Activated naive CD8-positive, alpha-beta T cell treated with anti-CD3 and anti-CD28 coated beads, Interleukin-2, amount 10 ng/mL, durations not matched to agents 7 days and 5 days (primary cell): ENCODE results near the gene MTM1. TPM values are rescaled to one million over a fixed set of nuclear protein-coding genes. Genes with fewer than 3 reads are reported as not detected.

Source experiments
- ATAC-seq: fragments of 150-1000 bp; cut with Tn5 transposase; one replicate; pipeline ENCODE4 v1.10.0; 2021; ENCODE audit warnings: low read depth, moderate library complexity
- POLR2A ChIA-PET: fragments of 350-600 bp; sonication (Branson Sonifier 250); formaldehyde crosslinking; loops from one replicate; lab custom pipeline; 2021; ENCODE audit warnings: antibody characterized with exemption; lab: Charles Lee
- DNase-seq: peaks from one replicate; pipeline ENCODE4 v3.0.0; 2021
- H3K27ac Mint-ChIP-seq: one replicate; pipeline ENCODE4 v1.8.0; 2022; ENCODE audit warnings: mild to moderate bottlenecking, mixed read lengths
- H3K27me3 Mint-ChIP-seq: one replicate; pipeline ENCODE4 v1.8.0; 2022; ENCODE audit warnings: mild to moderate bottlenecking, moderate library complexity, mixed read lengths
- H3K36me3 Mint-ChIP-seq: one replicate; pipeline ENCODE4 v1.8.0; 2021; ENCODE audit warnings: mild to moderate bottlenecking, mixed read lengths
- H3K4me1 Mint-ChIP-seq: one replicate; pipeline ENCODE4 v1.8.0; 2021; ENCODE audit warnings: mixed read lengths
- H3K4me3 Mint-ChIP-seq: one replicate; pipeline ENCODE4 v1.8.0; 2022; ENCODE audit warnings: mild to moderate bottlenecking, moderate library complexity, mixed read lengths
- H3K9me3 Mint-ChIP-seq: one replicate; pipeline ENCODE4 v1.8.0; 2021; ENCODE audit warnings: mixed read lengths
- total RNA-seq, 2 experiments: library from RNA; stranded (reverse); gene quantifications; one replicate each; pipeline ENCODE4 v1.2.3, GENCODE V29; 2021

Gene MTM1
- total RNA-seq, 2 experiments from 2014 or later = 30.5 to 34.5 TPM

DNA sequence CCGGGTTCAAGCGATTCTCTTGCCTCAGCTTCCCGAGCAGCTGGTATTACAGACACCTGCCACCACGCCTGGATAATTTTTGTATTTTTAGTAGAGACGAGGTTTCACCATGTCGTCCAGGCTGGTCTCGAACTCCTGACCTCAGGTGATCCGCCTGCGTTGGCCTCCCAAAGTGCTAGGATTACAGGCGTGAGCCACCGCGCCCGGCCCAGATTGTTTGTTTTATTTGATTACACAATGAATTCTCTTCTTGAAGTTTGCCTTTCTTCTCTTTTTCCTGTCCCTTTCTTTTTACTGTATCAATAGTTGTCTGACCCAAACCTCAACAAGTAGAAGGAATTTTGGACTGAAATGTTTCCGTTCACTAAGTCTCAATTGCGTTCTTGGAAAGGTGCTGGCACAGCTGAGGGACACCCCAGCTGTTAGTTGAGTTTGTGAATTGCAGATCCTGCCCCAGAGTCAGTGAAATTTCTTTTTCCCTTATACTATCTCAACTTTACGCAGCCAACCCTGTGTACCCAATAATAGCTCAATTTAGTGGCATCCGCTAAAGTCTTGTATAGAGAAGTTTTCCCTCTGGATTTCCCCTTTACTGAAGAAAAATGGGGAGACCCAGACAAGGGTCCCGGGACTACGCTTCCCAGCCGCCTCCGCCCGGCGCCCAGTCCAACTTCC is 639 bp upstream of the MTM1 start:
- POLR2A ChIA-PET = interaction anchor here (1.6 to 5.7 kb wide), 2 partner anchors 8 to 20 kb away, joined by 4 to 47 read pairs; no protein-coding TSS in a partner anchor
- Mint-ChIP-seq H3K9me3 (no peaks in the 10 kb centered on the region), H3K4me3 (peak overlapping the region; percentile 58), H3K4me1 (peaks cover 22% of the 10 kb centered on the region), H3K36me3 (peaks cover 5% of the 10 kb centered on the region), H3K27ac (no peak overlapping the region), H3K27me3 (no peaks in the 10 kb centered on the region)
- DNase-seq (no peak), ATAC-seq (no peak)

DNA sequence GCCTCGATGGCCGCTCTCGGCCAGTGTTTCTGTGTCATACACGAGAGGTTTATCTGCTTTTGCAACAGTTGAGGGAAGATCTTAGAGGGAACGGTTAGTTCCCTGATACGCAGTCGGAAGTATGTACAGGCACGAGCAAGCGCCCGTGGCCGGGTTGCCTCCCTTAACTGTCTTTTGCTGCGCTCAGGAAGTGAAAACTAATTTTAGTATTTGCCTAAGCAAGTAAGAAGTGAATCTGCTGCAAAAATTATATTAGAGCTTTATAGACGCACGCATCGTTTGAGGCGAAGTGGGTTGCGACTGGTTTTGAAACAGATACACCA is 695 bp downstream of the MTM1 start:
- H3K27ac Mint-ChIP-seq = peak overlapping the region; percentile 88
- ATAC-seq (peak; percentile 32), DNase-seq (no peak)
- H3K9me3 Mint-ChIP-seq = no peaks in the 10 kb centered on the region
- POLR2A ChIA-PET = interaction anchor here (1.2 to 5.7 kb wide), 3 partner anchors 10 to 107 kb away, joined by 3 to 47 read pairs (median 4); no protein-coding TSS in a partner anchor
- peak overlapping the region; percentile 86 for H3K4me3 Mint-ChIP-seq
- H3K36me3 Mint-ChIP-seq = peaks cover 5% of the 10 kb centered on the region
- H3K27me3 Mint-ChIP-seq = no peaks in the 10 kb centered on the region
- H3K4me1 Mint-ChIP-seq = peaks cover 34% of the 10 kb centered on the region

DNA sequence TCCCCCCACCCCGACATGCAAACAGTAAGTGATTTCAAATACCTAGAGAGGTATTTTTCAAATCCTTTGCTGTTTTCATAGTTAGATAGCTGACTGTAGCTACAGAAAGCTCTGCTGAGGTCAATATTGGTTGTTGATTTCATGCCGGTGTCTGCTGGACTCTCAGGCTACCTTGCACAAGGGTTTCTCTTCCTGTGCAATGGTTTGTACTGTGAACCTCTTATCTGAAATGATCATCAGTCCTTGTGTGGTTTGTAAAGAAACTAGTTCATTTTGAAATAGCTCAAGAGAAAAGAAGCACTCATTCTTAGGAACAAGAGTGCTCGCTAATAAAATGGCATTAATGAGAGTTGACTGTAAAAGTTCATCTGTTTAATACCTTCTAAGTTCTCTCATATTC is 2.1 kb downstream of the MTM1 start:
- Mint-ChIP-seq H3K27me3 (no peaks in the 10 kb centered on the region), H3K27ac (peak overlapping the region; percentile 88), H3K36me3 (peaks cover 5% of the 10 kb centered on the region), H3K4me1 (peaks cover 46% of the 10 kb centered on the region), H3K9me3 (no peaks in the 10 kb centered on the region), H3K4me3 (peak overlapping the region; percentile 86)
- POLR2A ChIA-PET = interaction anchor here (0.8 to 5.7 kb wide), 4 partner anchors 12 to 205 kb away, joined by 3 to 47 read pairs (median 4); no protein-coding TSS in a partner anchor
- DNase-seq (no peak), ATAC-seq (no peak)

DNA sequence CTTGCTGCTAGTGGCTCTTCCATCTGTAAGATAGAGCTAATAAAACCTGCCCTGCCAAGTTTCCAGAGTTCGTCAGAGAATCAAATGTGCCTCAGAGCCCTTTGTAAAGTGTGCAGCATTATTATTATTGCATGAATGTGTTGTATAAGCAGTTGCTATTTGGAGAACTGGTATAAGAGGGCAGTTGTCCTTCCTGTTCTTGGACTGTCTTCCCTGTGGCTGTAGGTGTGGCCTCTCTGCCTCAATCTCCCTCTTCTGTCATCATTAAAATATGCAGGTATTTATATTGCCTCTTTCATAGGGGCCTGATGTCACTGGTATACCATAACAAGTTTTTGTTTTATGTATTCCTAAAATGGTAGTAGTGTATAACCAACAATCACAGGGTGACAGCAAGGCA is 3.8 kb downstream of the MTM1 start:
- H3K36me3 Mint-ChIP-seq = peaks cover 5% of the 10 kb centered on the region
- no peaks in the 10 kb centered on the region for H3K9me3 Mint-ChIP-seq
- no peak for DNase-seq
- peaks cover 60% of the 10 kb centered on the region for H3K4me1 Mint-ChIP-seq
- peak overlapping the region; percentile 86 for H3K27ac Mint-ChIP-seq
- H3K27me3 Mint-ChIP-seq = no peaks in the 10 kb centered on the region
- peak overlapping the region; percentile 81 for H3K4me3 Mint-ChIP-seq
- ATAC-seq = no peak
- POLR2A ChIA-PET = interaction anchor here (1.7 to 5.7 kb wide), 3 partner anchors 24 to 632 kb away, joined by 4 to 47 read pairs (median 4); no protein-coding TSS in a partner anchor

DNA sequence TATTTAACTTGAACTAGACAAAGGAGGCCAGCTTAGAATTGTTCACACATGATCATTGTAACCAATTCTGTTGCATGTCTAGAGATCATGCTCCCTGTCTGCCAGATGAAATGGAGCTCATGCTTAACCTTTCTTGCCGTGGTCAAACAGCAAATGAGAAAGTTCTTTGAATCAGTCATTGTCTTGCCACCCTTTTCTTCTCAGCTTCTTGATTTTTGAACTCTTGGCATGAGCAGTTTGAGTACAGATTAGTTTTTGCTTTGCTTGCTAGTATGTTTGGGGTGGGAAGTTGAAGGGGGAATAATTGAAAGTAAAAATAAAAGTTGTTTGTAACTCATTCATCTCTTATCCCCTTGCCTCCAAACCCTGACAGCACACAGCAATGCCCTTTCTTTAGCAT is 4.7 kb downstream of the MTM1 start:
- ATAC-seq = no peak
- Mint-ChIP-seq H3K4me1 (peaks cover 64% of the 10 kb centered on the region), H3K9me3 (no peaks in the 10 kb centered on the region), H3K27me3 (no peaks in the 10 kb centered on the region), H3K27ac (peak overlapping the region; percentile 86), H3K4me3 (peak overlapping the region; percentile 81), H3K36me3 (peaks cover 8% of the 10 kb centered on the region)
- POLR2A ChIA-PET = interaction anchor here (1.2 to 1.7 kb wide), 3 partner anchors 26 to 633 kb away, joined by 4 read pairs; no protein-coding TSS in a partner anchor
- no peak for DNase-seq

DNA sequence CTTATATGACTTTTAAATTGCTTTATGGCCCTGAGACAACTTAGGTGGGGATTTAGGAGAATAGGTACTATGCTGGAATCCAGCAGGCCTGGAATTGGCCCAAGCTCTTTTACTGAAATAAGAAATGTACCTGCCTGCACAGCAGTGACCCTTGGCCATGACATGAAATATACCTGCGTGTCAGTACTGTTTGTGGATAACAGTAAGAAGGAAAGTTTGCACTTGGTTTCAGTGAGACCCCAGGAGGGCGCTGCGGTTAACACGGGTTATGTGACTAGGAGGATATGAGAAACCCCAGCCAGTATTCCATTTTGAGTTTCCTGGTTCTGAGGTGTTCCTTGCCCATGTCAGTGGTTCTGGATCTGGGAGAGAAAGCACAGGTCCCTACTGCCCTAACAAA is 5.3 kb downstream of the MTM1 start:
- DNase-seq = peak; percentile 53
- ATAC-seq = peak; percentile 20
- Mint-ChIP-seq H3K4me3 (peak overlapping the region; percentile 81), H3K36me3 (peaks cover 13% of the 10 kb centered on the region), H3K27ac (peak overlapping the region; percentile 86), H3K9me3 (no peaks in the 10 kb centered on the region), H3K27me3 (no peaks in the 10 kb centered on the region), H3K4me1 (peaks cover 67% of the 10 kb centered on the region)
- POLR2A ChIA-PET = interaction anchor here (1.2 to 1.7 kb wide), 3 partner anchors 26 to 634 kb away, joined by 4 read pairs; no protein-coding TSS in a partner anchor

DNA sequence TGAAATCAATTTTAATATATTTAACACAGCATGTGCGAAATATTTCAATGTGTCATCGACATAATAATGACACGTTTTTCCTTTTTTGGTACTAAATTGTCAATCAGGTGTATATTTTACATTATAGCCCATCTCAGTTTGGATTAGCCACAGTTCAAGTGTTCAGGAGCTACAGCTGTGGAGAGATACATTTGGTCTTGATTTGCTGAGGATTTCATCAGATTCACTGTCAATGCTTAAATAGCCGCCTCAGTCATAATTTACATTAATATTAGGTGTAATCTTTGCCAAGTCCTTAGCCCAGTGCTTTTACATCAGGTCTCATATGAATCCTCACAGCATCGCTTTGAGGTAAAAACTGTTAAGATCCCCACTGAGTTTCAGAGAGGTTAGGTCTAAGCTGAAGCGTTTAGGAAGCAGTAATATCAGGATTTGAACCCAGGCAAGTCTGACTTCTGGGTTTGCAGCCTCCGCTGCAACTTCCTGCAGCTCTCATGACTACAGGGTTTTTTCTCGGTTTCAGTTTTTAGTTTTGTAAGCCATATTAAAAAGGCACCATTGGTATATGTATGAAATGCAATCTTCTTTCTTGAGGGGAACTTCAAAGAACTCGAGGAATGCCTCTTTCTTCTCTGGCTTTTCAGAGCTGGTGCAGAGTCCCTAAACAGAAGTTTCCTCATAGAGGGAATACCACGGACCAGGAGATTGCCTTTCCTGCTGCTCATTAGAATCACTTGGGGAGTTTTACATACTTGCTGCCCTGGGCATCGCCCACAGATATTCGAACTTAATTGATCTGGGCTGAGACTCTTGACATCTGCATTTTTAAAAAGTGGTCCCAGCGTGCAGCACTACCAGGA is 6.4 kb downstream of the MTM1 start:
- no peaks in the 10 kb centered on the region for H3K27me3 Mint-ChIP-seq
- no peaks in the 10 kb centered on the region for H3K9me3 Mint-ChIP-seq
- peaks cover 66% of the 10 kb centered on the region for H3K4me1 Mint-ChIP-seq
- peak; percentile 57 for ATAC-seq
- DNase-seq = no peak
- H3K4me3 Mint-ChIP-seq = peak overlapping the region; percentile 81
- H3K27ac Mint-ChIP-seq = peak overlapping the region; percentile 91
- POLR2A ChIA-PET = interaction anchor here (0.7 kb wide), 1 partner anchor 636 kb away, joined by 3 read pairs; the partner anchor contains the start of gene EOLA2
- peaks cover 14% of the 10 kb centered on the region for H3K36me3 Mint-ChIP-seq

DNA sequence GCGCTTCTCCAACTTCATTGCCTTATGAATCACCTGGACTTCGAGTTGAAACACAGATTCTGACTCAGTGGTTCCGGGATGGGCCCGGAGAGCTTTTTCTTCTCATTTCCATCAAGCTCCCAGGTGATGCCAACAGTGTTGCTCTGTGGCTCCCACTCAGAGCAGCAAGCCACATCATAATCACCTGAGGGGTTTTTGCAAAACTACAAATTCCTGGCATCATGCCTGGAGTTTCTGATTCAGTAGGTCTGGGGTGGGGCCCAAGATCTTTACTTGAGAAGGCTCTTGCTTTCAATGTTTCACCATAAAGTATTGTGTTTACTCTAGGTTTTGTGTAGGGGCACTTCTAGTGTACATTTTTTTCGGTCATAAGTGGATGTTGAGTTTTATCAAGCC is 7.0 kb downstream of the MTM1 start:
- Mint-ChIP-seq H3K27me3 (no peaks in the 10 kb centered on the region), H3K9me3 (no peaks in the 10 kb centered on the region), H3K4me1 (peaks cover 64% of the 10 kb centered on the region), H3K36me3 (peaks cover 19% of the 10 kb centered on the region), H3K4me3 (peak overlapping the region; percentile 81), H3K27ac (peak overlapping the region; percentile 91)
- POLR2A ChIA-PET = no interaction called here
- ATAC-seq (peak; percentile 19), DNase-seq (no peak)

DNA sequence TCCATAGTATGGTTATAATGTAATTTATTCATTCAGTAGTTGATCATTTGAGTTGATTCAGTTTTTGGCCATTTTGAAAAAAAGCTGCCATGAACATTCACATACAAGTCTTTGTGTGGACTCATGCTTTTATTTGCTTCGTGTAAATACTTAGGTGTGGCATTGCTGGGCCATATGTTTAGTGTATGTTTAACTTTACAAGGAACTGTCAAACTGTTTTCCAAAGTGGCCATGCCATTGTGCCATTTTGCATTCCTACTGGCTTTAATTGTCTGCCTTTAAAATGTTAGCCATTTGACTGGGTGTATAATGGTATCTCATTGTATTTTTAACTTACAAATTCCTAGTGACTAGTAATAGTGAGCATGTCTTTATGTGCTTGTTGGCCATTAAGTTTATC is 8.8 kb downstream of the MTM1 start:
- Mint-ChIP-seq H3K27ac (peak overlapping the region; percentile 82), H3K9me3 (no peaks in the 10 kb centered on the region), H3K36me3 (peaks cover 21% of the 10 kb centered on the region), H3K4me3 (peak overlapping the region; percentile 81), H3K27me3 (no peaks in the 10 kb centered on the region), H3K4me1 (peaks cover 61% of the 10 kb centered on the region)
- DNase-seq (no peak), ATAC-seq (no peak)
- POLR2A ChIA-PET = no interaction called here

DNA sequence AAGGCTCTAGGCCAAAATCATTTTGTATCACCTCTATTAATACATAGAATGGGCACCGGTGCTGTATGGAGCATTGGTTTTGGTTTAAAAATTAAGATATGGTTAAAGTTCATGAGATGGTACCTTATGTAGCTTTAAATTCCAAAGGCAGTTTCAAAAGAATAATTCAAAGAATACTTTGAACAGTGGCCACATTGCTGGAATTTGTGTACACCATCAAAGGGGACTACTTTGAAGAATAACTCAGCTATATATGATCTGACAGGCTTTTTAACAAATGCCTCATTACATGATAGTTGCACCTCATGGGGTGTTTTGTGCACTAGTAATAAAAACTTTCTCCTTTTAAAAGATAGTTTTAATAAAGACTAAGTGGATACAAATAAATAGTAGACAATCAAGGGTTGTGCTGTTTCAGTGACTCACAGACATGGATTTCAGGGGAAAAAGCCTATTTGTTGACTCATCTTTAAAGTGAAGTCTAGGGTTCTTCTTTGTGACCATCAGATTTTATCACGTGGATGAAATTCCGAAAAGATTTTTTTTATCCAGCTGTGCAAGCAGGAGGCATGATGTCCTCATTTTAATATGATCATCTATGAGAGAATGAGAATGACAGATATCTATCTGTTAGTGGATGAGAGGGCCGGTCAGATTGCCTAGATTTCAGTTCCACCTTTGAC is 12.8 kb downstream of the MTM1 start:
- ATAC-seq (no peak), DNase-seq (no peak)
- Mint-ChIP-seq H3K27ac (no peak overlapping the region), H3K36me3 (peaks cover 26% of the 10 kb centered on the region), H3K9me3 (no peaks in the 10 kb centered on the region), H3K27me3 (no peaks in the 10 kb centered on the region), H3K4me1 (peaks cover 33% of the 10 kb centered on the region), H3K4me3 (no peak overlapping the region)
- POLR2A ChIA-PET = no interaction called here

DNA sequence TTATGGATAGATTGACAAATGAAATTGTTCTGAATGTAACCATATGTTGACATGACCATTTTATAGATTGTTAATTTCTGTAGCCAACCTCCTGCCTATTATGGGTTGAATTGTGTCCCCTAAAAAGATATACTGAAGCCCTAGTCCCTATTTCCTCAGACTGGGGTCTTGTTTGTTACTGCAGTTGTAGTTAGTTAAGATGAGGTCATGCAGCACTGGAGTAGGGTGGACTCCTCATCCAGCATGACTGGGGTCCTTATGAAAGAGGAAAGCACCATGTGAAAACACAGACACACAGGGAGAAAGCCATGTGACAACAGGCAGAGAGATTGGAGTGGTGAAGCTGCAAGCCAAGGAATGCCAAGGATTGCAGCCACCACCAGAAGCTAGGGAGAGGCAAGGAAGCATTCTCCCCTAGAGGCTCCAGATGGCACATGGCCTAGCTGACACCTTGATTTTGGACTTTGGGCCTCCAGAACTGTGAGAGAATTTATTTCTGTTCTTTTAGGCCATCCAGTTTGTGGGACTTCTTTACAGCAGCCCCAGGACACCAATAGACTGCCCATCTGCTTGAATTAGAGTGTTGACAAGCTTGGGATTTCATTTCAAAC is 14.0 kb downstream of the MTM1 start:
- Mint-ChIP-seq H3K4me3 (no peak overlapping the region), H3K27me3 (no peaks in the 10 kb centered on the region), H3K36me3 (peaks cover 26% of the 10 kb centered on the region), H3K4me1 (peaks cover 24% of the 10 kb centered on the region), H3K27ac (no peak overlapping the region), H3K9me3 (no peaks in the 10 kb centered on the region)
- ATAC-seq (no peak), DNase-seq (no peak)
- POLR2A ChIA-PET = interaction anchor here (0.9 kb wide), 1 partner anchor 12 kb away, joined by 4 read pairs; no protein-coding TSS in a partner anchor

DNA sequence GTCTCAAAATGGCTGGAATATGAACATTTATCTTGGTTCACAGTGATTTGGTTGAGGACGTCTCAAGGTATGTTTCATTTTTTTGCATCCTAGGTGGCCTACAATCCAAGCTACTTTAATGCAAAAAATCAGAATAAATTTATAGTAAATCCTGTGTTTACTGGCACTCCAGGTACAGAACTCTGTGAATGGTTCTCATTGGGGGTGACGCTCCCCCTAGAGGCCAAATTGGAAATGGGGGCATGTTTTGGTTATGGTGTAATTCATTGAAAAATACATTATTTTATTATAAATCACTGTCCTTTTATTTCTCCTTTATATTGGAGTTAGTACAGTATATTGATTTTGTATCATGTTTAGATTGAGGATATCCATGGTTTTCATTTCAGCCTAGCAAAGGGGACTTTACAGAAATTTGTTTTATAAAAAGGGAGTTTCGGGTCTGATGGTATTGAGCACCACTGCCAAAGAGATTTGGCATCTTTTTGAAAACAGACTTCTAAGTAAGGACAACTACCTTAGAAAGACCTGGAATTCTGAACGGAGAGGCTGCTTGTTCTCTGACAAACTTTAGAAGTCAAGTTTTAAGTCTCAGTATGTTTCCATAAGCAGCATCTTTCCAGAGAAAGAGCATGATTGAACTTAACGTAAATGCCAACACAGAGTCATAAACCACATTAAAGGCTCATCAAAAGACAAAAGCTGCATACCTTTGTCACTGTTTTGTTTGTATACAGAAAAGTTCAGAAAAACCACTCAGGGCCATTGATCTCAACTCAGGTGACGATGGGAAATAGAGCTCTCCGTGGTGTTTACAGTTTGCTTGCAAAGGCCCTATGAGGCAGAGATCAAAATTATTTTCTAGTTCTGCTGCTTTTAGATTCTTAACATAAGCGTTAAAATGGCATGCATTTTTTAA is 19.4 kb downstream of the MTM1 start:
- Mint-ChIP-seq H3K27ac (no peak overlapping the region), H3K36me3 (peaks cover 8% of the 10 kb centered on the region), H3K4me1 (peaks cover 10% of the 10 kb centered on the region), H3K27me3 (no peaks in the 10 kb centered on the region), H3K4me3 (no peak overlapping the region), H3K9me3 (no peaks in the 10 kb centered on the region)
- ATAC-seq (no peak), DNase-seq (no peak)
- POLR2A ChIA-PET = no interaction called here
